ENCODE results near the gene ARG1.

DNA sequence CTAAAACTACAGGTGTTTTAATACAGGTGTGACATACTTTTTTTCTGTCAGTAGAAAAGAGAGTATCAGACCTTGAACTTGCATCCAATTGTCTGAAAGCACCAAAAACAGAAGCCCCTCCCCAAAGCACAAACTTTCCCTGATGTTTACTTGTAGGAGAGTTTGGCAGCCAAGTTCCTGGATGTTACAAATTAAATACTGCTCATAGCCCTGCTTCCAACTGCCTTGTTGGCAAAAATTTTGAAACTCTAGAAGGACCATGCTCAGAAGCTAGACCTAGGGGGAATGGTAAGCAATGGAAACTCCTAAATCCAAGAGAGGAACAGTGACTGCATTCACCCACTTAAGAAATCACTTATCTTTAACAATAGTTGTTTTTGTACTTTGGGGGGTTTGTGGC lies 17.0 kb upstream of the ARG1 start:
- TF ChIP-seq CBX5 (IDR thresholded peaks at IDR 0.05; ENCODE audit: low read depth) (no peak), EGR1 (IDR thresholded peaks at IDR 0.05; ENCODE audit: borderline replicate concordance in 1 of 2, low read depth in 2 of 2, low read length in 2 of 2) (no peak), SIN3A (IDR thresholded peaks at IDR 0.05; ENCODE audit: low read depth, low read length) (no peak), NR2C1 (IDR thresholded peaks at IDR 0.05) (no peak)
- TF ChIP-seq, protein P1, sequence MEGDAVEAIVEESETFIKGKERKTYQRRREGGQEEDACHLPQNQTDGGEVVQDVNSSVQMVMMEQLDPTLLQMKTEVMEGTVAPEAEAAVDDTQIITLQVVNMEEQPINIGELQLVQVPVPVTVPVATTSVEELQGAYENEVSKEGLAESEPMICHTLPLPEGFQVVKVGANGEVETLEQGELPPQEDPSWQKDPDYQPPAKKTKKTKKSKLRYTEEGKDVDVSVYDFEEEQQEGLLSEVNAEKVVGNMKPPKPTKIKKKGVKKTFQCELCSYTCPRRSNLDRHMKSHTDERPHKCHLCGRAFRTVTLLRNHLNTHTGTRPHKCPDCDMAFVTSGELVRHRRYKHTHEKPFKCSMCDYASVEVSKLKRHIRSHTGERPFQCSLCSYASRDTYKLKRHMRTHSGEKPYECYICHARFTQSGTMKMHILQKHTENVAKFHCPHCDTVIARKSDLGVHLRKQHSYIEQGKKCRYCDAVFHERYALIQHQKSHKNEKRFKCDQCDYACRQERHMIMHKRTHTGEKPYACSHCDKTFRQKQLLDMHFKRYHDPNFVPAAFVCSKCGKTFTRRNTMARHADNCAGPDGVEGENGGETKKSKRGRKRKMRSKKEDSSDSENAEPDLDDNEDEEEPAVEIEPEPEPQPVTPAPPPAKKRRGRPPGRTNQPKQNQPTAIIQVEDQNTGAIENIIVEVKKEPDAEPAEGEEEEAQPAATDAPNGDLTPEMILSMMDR (IDR thresholded peaks at IDR 0.05 in 2 of 3, conservative IDR thresholded peaks at IDR 0.05 in 1 of 3; ENCODE audit: control insufficient read depth in 2 of 3, extremely low read depth in 1 of 3, insufficient read depth in 1 of 3, low read depth in 3 of 3, low read length in 3 of 3) = no peak
- TF ChIP-seq, protein P2, sequence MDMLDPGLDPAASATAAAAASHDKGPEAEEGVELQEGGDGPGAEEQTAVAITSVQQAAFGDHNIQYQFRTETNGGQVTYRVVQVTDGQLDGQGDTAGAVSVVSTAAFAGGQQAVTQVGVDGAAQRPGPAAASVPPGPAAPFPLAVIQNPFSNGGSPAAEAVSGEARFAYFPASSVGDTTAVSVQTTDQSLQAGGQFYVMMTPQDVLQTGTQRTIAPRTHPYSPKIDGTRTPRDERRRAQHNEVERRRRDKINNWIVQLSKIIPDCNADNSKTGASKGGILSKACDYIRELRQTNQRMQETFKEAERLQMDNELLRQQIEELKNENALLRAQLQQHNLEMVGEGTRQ (IDR thresholded peaks at IDR 0.05; ENCODE audit: borderline replicate concordance, low read depth, low read length) = no peak

All from GM12878 (cell line).